ENCODE measurements around the gene DOCK8.

DOCK8 gene

GRCh38 chr9:512555-513272, 298.0 kb downstream of the DOCK8 start:
- DNase-seq = no peak

Measured in NCI-H1694 (cell line).